ENCODE measurements around the gene GRIP2.
A peak's percentile ranks its signal among the peaks of the same experiment; 100 is the strongest.

The GRIP2 gene

DNA sequence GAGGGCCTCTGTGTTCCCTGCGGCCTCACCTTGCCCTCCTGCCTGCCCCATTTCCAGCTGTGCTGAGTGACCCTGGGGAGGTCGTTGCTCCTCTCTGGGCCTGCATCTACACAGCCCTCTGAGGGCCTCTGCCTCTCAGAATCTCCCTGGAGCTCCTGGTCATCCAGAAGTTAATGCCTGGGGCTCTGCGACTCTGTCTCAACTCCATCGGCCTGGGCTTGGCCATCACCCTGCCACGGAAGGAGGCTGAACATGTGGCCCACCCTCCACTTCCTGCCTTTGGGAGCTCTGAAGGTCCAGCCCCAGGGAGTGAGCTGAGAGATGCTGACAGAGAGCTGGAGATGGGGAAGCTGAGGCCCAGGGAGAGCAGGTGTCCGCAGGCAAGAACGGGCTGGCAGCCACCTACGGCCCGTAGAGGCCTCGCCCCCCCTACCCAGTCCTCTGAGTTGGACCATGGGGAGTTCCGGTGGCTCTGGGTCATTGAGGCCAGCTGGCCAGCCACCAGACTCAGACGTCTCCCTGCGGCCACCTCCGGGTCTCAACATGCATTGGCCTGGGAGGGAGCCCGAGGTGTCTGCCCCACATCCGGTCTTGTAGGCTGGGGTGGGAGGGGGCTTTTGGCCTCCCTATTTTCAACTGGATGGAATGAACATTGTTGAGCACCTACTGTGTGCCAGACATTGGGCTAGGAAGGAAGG lies 34.2 kb downstream of the GRIP2 start:
- DNase-seq (ENCODE audit: low spot score): no peak

DNA sequence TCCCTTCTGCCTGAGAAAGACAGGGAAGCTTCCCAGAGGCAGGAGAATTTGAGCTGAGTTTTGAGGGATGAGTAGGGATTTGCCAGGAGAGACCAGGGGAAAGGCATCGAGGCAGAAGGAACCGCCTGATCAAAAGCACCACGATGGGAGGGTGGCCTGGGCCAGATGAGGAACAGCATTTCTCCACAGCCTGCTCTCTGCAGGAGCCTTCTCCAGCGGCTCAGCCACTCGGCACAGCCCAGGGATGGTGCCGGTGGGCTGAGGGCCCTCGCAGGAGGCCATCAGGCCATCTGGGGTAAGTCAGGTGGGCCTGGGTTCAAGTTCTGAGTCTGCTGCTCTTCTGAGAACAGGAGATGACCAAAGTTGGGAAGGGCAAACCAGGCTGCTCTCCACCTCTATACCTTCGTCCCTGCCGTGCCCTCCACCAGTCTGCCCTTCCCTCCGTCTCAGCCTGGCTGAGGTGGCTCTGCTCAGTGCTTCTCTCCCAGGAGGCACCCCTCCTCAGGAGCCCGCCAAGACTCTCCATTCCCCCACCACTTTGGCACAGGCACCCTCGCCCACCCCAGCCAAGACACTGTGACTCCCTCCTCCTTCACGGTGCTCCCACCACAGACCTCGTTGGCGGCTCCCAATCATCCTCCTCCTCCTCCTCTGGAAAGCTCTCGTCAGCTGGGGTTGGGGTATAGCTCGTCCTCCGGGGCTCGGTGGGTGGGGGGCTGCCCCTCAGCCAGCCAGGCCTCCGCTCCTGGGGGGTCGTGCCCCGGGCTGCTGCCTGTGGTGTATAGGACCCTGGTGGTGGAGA lies 34.9 kb downstream of the GRIP2 start:
- DNase-seq (ENCODE audit: low spot score): no peak

DNA sequence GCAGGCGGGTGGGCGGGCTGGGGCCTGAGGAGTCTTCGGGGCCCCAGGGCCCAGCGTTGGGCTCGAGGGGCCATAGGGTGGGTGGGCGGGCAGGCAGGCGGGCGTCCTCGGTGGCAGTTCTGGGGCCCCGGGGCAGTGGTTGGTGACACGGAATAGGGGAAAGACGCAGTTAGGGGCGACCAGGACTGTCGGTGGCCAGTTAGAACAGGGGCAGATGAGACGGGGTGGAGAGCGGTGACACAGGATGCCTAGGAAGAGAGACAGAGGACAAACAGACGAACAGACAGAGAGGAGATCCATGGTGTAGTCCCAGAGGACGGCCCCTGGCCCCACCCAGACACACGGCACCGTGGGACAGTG lies 36.5 kb downstream of the GRIP2 start:
- DNase-seq (ENCODE audit: low spot score): no peak

DNA sequence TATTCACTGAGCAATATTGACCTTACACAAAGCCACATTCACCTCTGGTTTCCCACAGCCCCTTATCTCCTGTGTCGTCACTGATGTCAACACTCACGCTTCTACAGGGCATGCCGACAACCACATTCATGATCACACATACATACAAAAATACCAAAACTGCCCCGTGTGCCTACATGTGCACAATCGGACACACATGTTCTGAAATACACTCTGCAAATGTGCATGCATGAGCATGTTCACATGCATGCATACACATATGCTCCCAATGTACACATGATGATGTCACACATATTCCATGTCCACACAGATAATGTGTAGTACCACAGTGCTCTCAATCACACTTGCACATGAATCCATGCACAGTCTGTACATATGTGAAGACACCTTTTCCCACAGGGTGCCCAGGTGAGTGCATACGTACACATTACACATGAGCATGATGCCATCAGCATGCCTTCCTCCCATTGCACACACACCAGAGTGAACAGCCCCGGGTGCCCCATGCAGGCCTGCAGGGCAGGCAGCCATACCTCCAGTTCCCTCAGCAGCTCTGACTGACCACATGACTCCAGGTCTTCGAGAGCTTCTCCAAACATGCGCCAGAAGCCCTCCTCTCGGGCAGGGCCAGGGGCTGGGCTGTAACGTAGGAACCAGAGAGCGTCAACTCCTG lies 37.0 kb downstream of the GRIP2 start:
- DNase-seq (ENCODE audit: low spot score): no peak

DNA sequence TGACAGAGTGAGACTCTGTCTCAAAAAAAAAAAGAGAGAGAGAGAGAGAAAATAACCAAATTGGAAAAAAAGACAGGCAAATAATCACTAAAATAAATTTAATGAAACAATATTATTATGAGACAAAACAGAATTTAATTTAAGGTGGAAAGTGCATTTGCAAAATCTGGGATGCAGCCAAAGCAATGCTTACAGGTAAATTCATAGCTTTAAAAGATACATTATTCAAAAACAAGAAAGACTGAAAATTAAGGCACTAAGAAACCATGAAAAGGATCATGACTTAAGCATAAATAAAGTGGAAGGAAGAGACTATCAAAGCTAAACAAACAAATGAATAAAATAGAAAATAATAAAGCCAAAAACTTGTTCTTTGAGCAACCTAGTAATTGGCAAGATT lies 37.7 kb downstream of the GRIP2 start:
- DNase-seq (ENCODE audit: low spot score): no peak

DNA sequence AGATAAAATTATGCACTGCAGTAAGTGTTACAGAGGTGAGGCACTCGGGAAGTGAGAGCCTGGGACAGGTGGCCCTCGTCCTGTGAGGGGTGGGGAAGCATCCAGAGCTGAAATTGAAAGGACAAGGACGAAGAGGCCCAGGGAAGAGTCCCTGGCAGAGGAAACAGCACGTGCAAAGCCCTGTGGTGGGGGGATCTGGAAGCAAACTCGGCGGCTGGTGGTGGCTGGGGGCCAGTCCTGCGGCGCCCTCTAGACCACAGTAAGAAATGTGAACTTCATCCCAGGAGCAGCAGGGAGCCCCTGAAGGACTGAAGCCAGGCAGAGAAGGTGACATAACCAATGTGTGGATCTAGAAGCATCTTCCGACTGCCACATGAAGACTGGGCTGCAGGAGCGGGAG lies 42.8 kb downstream of the GRIP2 start:
- no peak for DNase-seq (ENCODE audit: low spot score)

DNA sequence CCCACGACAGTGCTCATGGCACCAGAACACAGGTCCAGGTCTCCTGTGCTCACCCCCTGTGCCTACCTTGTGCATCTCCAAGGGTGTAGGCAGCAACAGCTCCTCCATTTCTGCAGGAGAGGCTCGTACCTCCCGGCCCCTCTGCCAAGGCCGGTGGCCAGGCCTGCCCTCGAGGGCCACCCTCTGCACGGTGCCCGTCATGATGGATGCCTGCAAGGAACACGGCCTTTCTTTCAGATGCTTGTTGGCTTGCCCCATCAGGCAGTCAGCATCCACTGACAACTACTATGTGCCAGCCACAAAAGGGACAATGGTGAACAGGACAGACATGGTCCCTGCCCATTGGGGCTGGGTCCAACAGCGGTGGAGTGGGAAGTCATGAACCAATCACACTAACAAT lies 43.8 kb downstream of the GRIP2 start:
- no peak for DNase-seq (ENCODE audit: low spot score)

DNA sequence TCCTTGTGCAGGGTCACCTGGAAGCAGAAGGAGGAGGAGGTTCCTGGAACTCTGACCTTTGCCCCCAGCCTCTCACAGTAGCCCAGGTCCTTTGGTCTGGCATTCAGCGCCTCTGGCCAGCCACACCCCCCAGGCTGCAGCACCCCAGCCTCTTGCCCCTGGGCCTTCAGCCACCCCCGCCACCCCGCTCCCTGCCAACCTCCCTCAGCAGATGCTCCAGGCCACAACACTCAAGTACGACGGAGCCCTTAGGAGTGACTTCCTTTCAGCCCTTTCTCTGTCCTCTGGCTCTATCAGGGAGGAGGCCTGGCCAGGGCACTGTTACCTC lies 45.2 kb downstream of the GRIP2 start:
- DNase-seq (ENCODE audit: low spot score): no peak

DNA sequence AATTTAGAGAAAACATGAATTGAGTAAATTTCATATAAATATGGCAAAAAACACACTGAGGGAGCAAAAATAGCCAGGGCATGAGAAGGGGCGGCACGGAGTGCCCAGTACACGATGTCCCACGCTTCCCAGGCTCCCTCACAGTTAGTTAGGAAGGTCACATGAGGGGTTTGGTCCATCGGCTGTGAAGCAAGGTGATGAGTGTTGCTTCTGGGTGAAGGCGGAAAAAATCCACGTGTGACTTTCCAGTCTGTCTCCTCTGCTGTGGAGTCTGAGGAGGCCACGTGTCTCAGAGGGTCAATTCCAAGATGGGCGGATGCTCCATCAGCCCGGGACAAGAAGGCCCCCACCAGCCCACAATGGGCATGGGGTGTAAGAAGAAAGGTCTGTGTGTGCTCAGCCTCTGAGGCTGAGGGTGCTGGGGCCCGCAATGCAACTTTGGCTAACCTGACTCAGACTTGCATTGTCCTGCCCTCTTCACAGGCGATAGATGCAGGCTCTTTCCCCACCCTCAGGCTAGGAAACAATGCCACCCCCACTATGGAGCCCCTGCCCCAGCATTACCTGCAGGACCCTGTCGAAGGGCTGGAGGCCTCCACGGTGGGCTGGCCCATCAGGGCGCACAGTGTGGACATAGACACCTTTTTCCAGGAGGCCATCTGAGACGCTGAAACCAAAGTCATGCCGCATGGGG lies 45.7 kb downstream of the GRIP2 start:
- DNase-seq (ENCODE audit: low spot score): no peak

DNA sequence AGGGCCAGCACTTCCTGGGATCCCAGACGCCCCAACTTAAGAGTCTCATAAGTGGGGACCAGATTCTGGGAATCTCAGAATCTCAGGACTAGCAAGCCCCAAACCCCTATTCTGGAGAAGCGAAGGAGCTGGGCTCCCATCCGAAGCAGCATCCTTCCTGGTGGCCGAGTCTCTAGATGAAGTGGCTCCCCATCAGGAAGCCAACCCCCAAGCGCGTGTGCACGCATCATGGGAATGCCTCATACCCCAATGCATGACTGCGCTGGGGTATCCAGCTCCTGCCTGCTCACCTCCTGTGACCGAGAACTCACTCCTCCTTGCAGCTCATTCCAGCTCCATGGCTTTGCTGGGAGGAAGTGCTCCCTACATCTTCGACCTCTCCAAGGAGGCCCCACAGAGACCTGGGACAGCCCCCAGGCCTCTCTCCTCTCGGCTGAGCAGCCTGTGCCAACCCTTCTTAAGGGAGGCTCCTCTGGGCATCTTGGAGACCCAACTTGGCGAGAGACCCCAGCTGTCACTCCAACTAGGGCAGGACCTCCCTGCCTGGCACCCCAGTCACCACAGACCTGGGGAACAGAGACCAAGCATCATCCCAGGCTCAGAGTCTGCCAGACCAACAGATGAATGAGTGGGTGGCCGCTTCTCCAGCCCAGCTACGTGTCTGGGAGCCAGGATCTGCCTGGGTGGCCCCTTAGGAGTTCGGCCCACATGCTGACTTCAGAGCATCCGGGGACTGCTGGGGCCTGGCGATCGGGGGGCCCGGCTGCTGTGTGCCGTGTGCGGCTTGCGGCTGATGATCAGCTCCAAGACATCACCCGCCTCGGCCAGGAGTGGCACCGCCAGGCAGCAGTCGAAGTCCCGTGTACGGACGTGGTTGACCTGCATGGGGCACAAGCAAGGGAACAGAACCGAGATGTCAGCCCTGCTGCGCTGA lies 46.9 kb downstream of the GRIP2 start:
- DNase-seq (ENCODE audit: low spot score): no peak

DNA sequence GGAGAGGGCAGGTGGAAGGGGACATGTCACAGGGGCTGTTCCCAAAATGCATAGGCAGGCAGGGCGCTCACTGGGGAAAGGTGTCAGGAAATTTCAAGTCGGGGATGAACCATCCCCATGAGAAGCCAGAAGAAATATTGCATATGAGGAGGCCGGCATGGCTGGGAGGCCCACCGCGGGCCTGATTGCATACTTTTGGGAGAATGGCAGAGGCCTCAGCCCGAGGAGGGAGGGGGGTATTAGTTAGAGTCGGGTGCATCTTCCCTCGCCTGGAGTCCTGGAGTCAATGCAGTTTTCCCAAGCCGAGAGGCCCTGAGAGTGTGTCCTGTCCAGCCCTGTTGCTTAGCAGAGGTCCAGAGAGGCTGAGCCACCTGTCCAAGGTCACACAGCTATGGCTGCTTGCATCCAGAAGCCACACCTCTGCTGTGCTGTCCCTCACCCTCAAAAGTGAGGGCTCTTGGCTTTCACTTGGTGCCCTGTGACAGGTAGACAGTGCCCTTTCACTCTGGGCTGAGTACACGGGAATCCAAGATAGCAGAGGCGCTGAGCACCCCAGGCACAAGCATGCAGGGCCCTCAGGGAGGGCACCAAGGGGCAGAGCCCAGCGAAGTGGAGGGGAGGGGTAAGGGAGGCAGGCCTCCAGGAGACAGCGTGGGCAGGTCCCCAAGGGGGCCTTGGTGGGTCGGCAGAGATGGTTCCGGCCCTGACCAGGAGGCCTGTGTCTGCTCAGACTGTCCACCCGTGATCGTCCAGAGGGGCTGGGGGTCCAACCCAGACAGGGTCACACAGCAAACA lies 48.5 kb downstream of the GRIP2 start:
- DNase-seq (ENCODE audit: low spot score): no peak

DNA sequence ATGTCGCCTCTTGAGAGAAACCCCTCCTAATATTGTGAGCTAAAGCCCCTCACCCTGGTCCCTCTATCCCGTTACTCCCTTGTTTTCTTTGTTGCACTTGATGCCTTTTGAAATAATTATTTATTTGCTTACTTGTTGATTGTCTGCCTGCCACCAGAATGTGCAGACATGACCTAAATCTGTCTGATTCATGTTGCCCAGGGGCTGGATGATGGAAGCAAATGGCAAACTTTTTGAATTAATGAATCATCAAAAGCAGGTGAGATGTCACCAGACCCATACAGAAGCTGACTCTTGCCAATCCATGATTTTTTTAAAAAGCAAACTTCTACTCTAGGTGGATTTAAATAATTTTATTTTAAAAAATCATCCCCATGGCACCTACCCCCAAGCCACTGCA lies 49.3 kb downstream of the GRIP2 start:
- DNase-seq (ENCODE audit: low spot score): no peak

DNA sequence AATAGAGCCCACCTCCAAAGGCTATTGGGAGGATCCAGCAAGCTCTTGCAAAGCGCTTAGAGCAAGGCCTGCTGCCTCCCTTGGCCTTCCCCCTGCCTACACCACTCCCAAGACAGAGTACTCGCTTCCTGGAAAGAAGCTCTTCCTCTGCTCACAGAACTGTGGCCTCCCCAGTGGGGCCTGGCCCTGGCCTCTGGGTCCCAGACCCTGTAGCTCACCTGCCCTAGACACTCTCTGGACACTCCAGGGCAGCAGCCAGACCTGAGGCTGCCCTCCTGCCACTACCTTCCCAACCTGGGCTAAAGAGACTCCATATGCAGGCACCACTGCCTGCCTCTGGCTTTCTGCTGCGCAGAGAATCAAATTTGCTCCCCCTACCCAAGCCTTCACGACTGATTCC lies 49.9 kb downstream of the GRIP2 start:
- no peak for DNase-seq (ENCODE audit: low spot score)

DNA sequence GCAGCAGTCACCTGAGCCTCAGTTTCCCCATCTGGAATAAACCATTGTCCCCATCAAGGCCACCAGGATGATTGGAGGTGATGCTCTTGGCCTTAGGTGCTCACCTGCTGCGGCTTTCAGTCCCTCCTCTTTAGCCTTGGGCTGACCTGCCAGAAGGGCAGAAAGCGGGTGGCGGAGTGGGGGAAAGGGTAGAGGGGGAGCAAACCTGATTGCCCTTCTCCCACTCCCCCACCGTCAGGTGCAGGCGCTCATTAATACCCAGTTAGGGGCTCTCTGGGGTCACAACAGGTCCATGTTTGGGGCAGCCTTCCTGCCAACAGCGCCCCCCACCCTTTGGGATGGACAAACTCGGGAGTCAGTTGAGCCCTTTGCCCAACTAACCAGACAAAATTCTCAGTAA lies 50.5 kb downstream of the GRIP2 start:
- DNase-seq (ENCODE audit: low spot score): no peak

DNA sequence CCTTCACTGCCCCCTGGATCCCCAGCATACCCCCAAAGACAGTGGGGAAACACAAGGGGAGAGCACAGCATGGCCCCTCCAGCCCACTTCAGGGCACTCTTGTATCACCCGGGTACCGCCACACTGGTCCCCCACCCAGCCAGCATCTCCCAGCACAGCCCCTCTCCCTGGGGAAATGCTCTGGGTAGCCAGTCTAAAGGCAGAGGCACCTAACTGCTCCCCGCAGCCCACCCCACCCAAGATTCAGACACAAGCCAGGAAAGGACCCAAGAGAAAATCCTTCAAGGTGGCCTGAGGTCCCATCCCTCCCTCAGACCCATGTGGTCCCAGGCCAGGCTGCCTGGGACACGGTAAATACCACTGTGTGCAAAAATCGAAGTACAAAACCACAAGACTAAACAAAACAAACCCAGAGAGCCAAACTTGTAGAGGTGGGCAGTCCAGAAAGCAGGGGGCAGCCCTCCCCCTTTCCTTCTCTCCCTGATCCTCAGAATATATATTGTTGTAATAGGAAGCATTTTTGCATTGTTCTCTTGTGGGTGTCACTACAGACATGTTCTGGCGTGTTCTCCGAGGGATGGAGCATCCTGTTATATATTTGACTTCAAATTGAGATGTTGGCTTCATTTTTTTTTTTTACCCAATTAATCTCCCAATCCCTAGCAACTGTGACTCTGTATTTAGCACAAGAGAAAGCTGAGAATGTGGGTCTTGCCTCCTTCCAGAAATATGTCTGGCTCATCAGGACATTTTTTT lies 51.7 kb downstream of the GRIP2 start:
- DNase-seq (ENCODE audit: low spot score): peak; percentile 28

DNA sequence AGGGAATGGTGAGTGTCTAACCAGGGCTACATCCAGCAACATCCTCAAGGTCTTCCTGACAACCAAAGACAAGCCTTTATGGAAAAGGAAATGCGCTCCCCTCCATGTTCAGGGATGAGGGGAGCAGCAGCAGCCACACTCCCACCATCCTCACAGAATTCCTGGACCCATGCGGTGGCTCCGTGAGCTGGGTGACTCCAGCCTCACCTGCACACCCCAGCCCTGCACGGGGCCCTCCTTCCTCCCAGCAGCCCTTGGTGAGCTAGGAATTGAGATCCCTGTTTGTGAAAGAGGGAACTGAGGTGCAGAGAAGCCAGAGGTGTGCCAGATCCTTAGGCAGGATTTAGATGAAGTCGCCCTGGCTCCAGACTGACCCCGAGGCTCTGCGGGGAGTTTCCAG lies 52.3 kb downstream of the GRIP2 start:
- no peak for DNase-seq (ENCODE audit: low spot score)

DNA sequence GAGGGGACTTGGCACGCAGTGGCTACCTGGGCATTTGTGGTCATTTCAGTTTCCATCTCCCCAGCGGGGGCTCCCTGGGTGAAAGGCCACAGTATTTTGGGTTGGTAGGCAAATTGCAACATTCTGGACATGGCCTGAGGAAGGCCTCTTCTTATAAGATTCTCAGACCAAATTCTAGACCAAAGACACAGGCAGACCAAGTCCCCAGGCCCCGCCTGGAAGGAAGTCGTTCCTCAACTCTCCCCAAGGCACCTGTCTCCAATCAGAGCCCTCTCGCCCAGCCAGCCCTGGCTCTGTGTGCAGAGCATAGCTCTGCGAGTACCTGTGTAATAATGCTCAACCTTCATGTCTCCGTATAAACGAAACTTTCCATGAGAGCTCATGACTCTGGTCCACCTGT lies 53.1 kb downstream of the GRIP2 start:
- no peak for DNase-seq (ENCODE audit: low spot score)

DNA sequence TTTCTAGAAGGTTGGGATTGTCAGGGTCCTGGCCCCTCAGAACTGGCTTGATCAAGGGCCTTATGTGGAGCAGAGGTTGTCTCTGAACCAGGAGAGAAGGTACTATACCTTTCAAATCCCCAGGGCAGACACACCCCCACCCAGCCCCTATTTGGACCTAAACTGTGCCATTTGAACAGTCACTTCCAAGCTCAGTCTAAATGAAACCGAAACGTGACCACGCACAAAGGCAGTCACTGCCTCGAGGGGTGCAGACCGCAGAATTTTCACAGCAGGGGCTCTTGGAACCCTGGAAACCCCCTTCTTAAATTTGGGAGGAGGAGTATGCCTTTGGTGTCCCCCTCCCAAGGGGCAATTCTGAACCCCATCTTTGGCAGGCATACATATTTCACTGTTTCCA lies 53.7 kb downstream of the GRIP2 start:
- no peak for DNase-seq (ENCODE audit: low spot score)

DNA sequence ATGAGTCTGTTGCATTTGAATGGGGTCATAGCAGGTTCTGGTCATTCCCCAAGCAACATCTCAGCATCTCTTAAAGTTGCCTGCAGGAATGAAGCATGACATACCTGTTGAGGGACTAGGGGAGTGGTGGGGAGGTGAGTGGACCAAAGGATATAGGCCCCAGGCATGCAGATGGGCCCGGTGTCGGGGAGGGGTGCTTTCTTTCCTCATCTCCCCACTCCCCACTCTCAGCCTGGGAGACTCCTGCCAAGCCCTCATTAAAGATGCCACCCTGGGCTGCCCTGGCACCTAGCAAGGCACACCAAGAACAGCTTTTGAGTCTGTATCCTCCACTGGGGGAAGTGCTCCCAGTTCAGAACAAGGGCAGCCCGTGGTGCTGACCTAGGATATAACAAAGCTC lies 54.2 kb downstream of the GRIP2 start:
- DNase-seq (ENCODE audit: low spot score): no peak

DNA sequence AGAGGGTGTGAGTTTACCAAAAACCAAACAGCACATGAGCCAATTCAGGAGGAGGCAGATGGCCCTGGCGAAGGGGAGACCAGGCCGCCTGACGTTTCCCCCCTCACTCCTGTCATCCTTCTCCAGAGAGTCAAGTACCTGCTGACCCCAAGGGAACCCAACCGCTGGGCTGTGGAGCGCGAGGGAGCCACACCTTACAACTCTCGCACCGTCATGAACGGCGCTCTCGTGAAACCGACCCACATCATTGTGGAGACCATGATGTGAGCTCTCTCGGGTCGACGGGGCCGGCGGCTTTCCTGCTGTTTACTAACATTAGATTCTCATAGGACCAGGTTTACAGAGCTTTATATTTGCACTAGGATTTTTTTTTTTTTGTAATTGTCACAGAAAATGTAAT lies 55.4 kb downstream of the GRIP2 start:
- DNase-seq (ENCODE audit: low spot score): no peak
